ENCODE results near the gene PKHD1. TPM values are rescaled to one million over a fixed set of nuclear protein-coding genes. Genes with fewer than 3 reads are reported as not detected.

PKHD1 gene
- total RNA-seq, 1 donor from 2014 or later: 0.49 TPM

DNA sequence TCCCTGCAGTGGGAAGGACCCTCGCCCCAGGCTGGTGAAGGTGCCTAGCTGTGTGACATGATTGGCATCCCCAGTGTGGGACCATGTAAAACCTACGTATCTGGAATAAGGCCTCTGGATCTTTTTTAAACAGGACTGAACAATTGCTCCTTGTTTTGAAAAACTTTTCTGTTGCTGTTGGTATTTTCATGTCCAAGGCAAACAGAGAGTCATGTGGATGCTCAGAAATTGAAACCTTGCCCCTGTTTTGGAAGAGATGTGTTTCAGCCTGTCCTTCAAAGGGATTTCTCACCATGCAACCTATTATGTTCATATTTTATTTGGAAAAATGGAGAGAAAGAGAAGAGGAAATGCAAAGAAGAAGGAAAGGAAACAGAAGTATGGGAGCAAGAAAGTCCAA, 362.3 kb downstream of the PKHD1 start:
- intact Hi-C loops (cut with DNase I): no loop called here
- no peaks in the 10 kb centered on the region for H3K36me3 ChIP-seq

GRCh38 chr6:51720327-51720726, 367.1 kb downstream of the PKHD1 start:
- intact Hi-C loops (cut with DNase I): no loop called here
- Histone ChIP-seq H3K4me1 (no peaks in the 10 kb centered on the region), H3K36me3 (no peaks in the 10 kb centered on the region), H3K4me3 (no peak overlapping the region), H3K9me3 (no peaks in the 10 kb centered on the region), H3K27ac (no peak overlapping the region), H3K27me3 (no peaks in the 10 kb centered on the region)
- no peak for DNase-seq (ENCODE audit: extremely low spot score in 2 of 2)
- TF ChIP-seq, protein P1, sequence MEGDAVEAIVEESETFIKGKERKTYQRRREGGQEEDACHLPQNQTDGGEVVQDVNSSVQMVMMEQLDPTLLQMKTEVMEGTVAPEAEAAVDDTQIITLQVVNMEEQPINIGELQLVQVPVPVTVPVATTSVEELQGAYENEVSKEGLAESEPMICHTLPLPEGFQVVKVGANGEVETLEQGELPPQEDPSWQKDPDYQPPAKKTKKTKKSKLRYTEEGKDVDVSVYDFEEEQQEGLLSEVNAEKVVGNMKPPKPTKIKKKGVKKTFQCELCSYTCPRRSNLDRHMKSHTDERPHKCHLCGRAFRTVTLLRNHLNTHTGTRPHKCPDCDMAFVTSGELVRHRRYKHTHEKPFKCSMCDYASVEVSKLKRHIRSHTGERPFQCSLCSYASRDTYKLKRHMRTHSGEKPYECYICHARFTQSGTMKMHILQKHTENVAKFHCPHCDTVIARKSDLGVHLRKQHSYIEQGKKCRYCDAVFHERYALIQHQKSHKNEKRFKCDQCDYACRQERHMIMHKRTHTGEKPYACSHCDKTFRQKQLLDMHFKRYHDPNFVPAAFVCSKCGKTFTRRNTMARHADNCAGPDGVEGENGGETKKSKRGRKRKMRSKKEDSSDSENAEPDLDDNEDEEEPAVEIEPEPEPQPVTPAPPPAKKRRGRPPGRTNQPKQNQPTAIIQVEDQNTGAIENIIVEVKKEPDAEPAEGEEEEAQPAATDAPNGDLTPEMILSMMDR (IDR thresholded peaks at IDR 0.05): no peak

More for the DNA sequence above, 362.3 kb downstream of the PKHD1 start:
- DNase-seq (ENCODE audit: extremely low spot score in 2 of 2): no peak
- Histone ChIP-seq H3K27me3 (no peaks in the 10 kb centered on the region), H3K9me3 (no peaks in the 10 kb centered on the region), H3K4me3 (no peak overlapping the region), H3K27ac (no peak overlapping the region), H3K4me1 (no peaks in the 10 kb centered on the region)
- TF ChIP-seq, protein P1 (IDR thresholded peaks at IDR 0.05): no peak
- TF ChIP-seq POLR2AphosphoS5 (IDR thresholded peaks at IDR 0.05; ENCODE audit: insufficient read depth in 1 of 2, low read depth in 1 of 2): no peak
- no peak for TF ChIP-seq POLR2A (IDR thresholded peaks at IDR 0.05)

- no peaks in the 10 kb centered on the region for H3K9me3 ChIP-seq
- H3K27me3 ChIP-seq: no peaks in the 10 kb centered on the region
- no peak overlapping the region for H3K27ac ChIP-seq
- H3K4me3 ChIP-seq: no peak overlapping the region
- no peaks in the 10 kb centered on the region for H3K36me3 ChIP-seq
- no peak for DNase-seq (ENCODE audit: extremely low spot score in 2 of 2)
- H3K4me1 ChIP-seq: no peaks in the 10 kb centered on the region
- TF ChIP-seq POLR2AphosphoS5 (IDR thresholded peaks at IDR 0.05; ENCODE audit: insufficient read depth in 1 of 2, low read depth in 1 of 2) (no peak), POLR2A (IDR thresholded peaks at IDR 0.05) (no peak)
- TF ChIP-seq, protein P1 (IDR thresholded peaks at IDR 0.05): no peak
- intact Hi-C loops (cut with DNase I): no loop called here
Observed at GRCh38 chr6:51719297-51719696, 368.1 kb downstream of the PKHD1 start.

DNA sequence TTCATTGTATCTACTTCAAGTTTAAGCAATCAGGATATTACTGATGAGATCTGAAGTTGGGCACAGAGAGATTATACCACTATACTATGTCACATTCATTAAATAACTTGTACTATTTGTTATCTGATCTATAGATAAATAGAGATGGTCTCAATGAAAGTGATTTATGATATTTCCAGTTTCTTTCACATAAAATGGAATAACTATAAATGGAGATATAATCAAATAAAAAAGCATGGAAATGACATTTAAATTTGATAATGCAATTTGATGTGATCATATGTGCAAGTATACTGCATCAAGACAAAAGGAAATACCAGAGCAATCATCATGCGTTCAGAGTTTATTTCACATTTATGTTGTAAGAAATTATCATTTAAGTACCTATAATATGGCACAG, 368.9 kb downstream of the PKHD1 start:
- no peak overlapping the region for H3K4me3 ChIP-seq
- H3K4me1 ChIP-seq: no peaks in the 10 kb centered on the region
- DNase-seq (ENCODE audit: extremely low spot score in 2 of 2): no peak
- no peaks in the 10 kb centered on the region for H3K36me3 ChIP-seq
- H3K9me3 ChIP-seq: no peaks in the 10 kb centered on the region
- TF ChIP-seq, protein P1 (IDR thresholded peaks at IDR 0.05): no peak
- no peak for TF ChIP-seq POLR2AphosphoS5 (IDR thresholded peaks at IDR 0.05; ENCODE audit: insufficient read depth in 1 of 2, low read depth in 1 of 2)
- no peak for TF ChIP-seq POLR2A (IDR thresholded peaks at IDR 0.05)
- H3K27ac ChIP-seq: no peak overlapping the region
- H3K27me3 ChIP-seq: no peaks in the 10 kb centered on the region
- intact Hi-C loops (cut with DNase I): no loop called here

- TF ChIP-seq POLR2A (IDR thresholded peaks at IDR 0.05): no peak
- no peak for TF ChIP-seq POLR2AphosphoS5 (IDR thresholded peaks at IDR 0.05; ENCODE audit: insufficient read depth in 1 of 2, low read depth in 1 of 2)
- TF ChIP-seq, protein P1 (IDR thresholded peaks at IDR 0.05): no peak
- no peak for DNase-seq (ENCODE audit: extremely low spot score in 2 of 2)
- no peaks in the 10 kb centered on the region for H3K36me3 ChIP-seq
- intact Hi-C loops (cut with DNase I): no loop called here
- H3K4me3 ChIP-seq: no peak overlapping the region
- H3K9me3 ChIP-seq: no peaks in the 10 kb centered on the region
- H3K4me1 ChIP-seq: no peaks in the 10 kb centered on the region
- H3K27me3 ChIP-seq: no peaks in the 10 kb centered on the region
- no peak overlapping the region for H3K27ac ChIP-seq
Observed at GRCh38 chr6:51717477-51717876, 369.9 kb downstream of the PKHD1 start.
